Neuronal stem cell (in vitro differentiated cells): Measurements from ENCODE around the gene MT1H.

Experiments
- DNase-seq: peaks from one replicate; pipeline ENCODE4 v3.0.0-alpha.2; 2013; ENCODE audit warnings: low spot score
- H2AFZ ChIP-seq: one replicate; pipeline ENCODE4 v1.6.1; 2013; ENCODE audit warnings: mild to moderate bottlenecking, low read length, inconsistent platforms
- H2AK5ac ChIP-seq: 2 replicates; pipeline ENCODE4 v1.6.1; 2013; ENCODE audit warnings: low read depth, mild to moderate bottlenecking, inconsistent platforms, low read length, moderate library complexity, mixed read lengths
- H2BK120ac ChIP-seq: 2 replicates; pipeline ENCODE4 v1.6.1; 2013; ENCODE audit warnings: low read depth, mild to moderate bottlenecking, inconsistent platforms, low read length, moderate library complexity, mixed read lengths
- H2BK12ac ChIP-seq: one replicate; pipeline ENCODE4 v1.6.1; 2013; ENCODE audit warnings: low read length, inconsistent platforms
- H2BK15ac ChIP-seq: 2 replicates; pipeline ENCODE4 v1.6.1; 2013; ENCODE audit warnings: mild to moderate bottlenecking, low read length, inconsistent platforms, mixed read lengths
- H2BK5ac ChIP-seq: one replicate; pipeline ENCODE4 v1.6.1; 2013; ENCODE audit warnings: inconsistent platforms, mild to moderate bottlenecking, low read length, moderate library complexity
- H3K14ac ChIP-seq: one replicate; pipeline ENCODE4 v1.6.1; 2013; ENCODE audit warnings: low read length, inconsistent platforms
- H3K18ac ChIP-seq: 2 replicates; pipeline ENCODE4 v1.6.1; 2013; ENCODE audit warnings: low read length, inconsistent platforms
- H3K23ac ChIP-seq: 2 replicates; pipeline ENCODE4 v1.6.1; 2013; ENCODE audit warnings: low read depth, mild to moderate bottlenecking, mixed read lengths, low read length, inconsistent platforms; ENCODE audit not compliant: poor library complexity
- H3K27ac ChIP-seq: replicated peaks from 3 replicates; pipeline ENCODE4 v1.5.1; 2013; ENCODE audit warnings: low read length, inconsistent platforms
- H3K27me3 ChIP-seq, 3 experiments: 2 replicates each; pipeline ENCODE4 v1.6.1; 2013; ENCODE audit warnings: low read length in 3 of 3, mild to moderate bottlenecking in 2 of 3, inconsistent platforms in 1 of 3, low read depth in 1 of 3, mixed read lengths in 1 of 3, moderate library complexity in 1 of 3; ENCODE audit not compliant: control insufficient read depth in 3 of 3, insufficient read depth in 3 of 3
- H3K36me3 ChIP-seq, 2 donors: replicated peaks in 1 of 2; 2 replicates each; pipeline ENCODE4 v1.6.1; 2013; ENCODE audit warnings: low read length in 2 of 2; ENCODE audit not compliant: control insufficient read depth in 2 of 2, insufficient read depth in 2 of 2
- H3K4ac ChIP-seq: 2 replicates; pipeline ENCODE4 v1.6.1; 2013; ENCODE audit warnings: inconsistent platforms, mild to moderate bottlenecking, low read length, moderate library complexity
- H3K4me1 ChIP-seq, 2 donors: 1 replicate in 1 of 2; 2 replicates in 1 of 2; pipeline ENCODE4 v1.6.1; 2013; ENCODE audit warnings: low read length in 2 of 2, low read depth in 1 of 2; ENCODE audit not compliant: control insufficient read depth in 2 of 2, insufficient read depth in 1 of 2
- H3K4me2 ChIP-seq: one replicate; pipeline ENCODE4 v1.6.1; 2013; ENCODE audit warnings: mild to moderate bottlenecking, low read length, inconsistent platforms; ENCODE audit not compliant: insufficient read depth, poor library complexity, severe bottlenecking
- H3K4me3 ChIP-seq, 2 donors: 2 replicates each; pipeline ENCODE4 v1.5.1; 2013; ENCODE audit warnings: low read length in 2 of 2, mild to moderate bottlenecking in 2 of 2, inconsistent platforms in 1 of 2, moderate library complexity in 1 of 2
- H3K79me1 ChIP-seq: one replicate; pipeline ENCODE4 v1.6.1; 2013; ENCODE audit warnings: low read depth, mild to moderate bottlenecking, inconsistent platforms, low read length, moderate library complexity
- H3K9ac ChIP-seq: one replicate; pipeline ENCODE4 v1.6.1; 2013; ENCODE audit warnings: mild to moderate bottlenecking, low read depth, low read length, inconsistent platforms; ENCODE audit not compliant: poor library complexity
- H3K9me3 ChIP-seq, 2 donors: replicated peaks in 1 of 2; 2 replicates each; pipeline versions ENCODE3 to v1.6.1; 2013; ENCODE audit warnings: low read length in 2 of 2, mild to moderate bottlenecking in 2 of 2, inconsistent platforms in 1 of 2, low read depth in 1 of 2, mixed read lengths in 1 of 2, moderate library complexity in 1 of 2; ENCODE audit not compliant: control insufficient read depth in 2 of 2, insufficient read depth in 1 of 2
- H4K8ac ChIP-seq: one replicate; pipeline ENCODE4 v1.6.1; 2013; ENCODE audit warnings: low read depth, mild to moderate bottlenecking, inconsistent platforms, low read length, moderate library complexity
- H4K91ac ChIP-seq: one replicate; pipeline ENCODE4 v1.6.1; 2013; ENCODE audit warnings: low read length, low read depth, mild to moderate bottlenecking, inconsistent platforms; ENCODE audit not compliant: poor library complexity
- WGBS, 2 donors: extraction: QIAGEN DNeasy Blood & Tissue Kit; methylation state at CpG; one replicate each; pipeline ENCODE4 v1.1.7; 2013; ENCODE audit warnings: missing lambda C conversion rate in 2 of 2, mixed read lengths in 1 of 2; ENCODE audit not compliant: insufficient read length in 2 of 2, insufficient replicate concordance in 1 of 2; ENCODE audit errors: extremely low coverage in 2 of 2; 5-methylcytosine and 5-hydroxymethylcytosine counted together

Gene MT1H

DNA sequence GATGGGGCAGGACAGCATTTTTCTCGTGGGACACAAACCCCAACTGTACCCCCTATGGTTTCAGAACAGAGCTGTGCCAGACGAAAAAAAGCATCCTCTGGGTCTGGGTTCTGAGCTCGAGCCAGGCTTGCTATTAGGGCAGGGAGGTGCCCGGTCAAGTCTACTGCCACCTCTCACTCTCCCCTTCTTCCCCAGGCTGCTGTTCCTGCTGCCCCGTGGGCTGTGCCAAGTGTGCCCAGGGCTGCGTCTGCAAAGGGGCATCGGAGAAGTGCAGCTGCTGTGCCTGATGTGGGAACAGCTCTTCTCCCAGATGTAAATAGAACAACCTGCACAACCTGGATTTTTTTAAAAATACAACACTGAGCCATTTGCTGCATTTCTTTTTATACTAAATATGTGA is 42.9 kb upstream of the MT1H start:
- no peak for DNase-seq
- Histone ChIP-seq H3K4me3 (no peak overlapping the region), H4K91ac (no peak overlapping the region), H2BK5ac (no peak overlapping the region), H3K27ac (no peak overlapping the region), H3K4me1 (peaks cover 4 to 6% of the 10 kb centered on the region in 2 donors), H3K4ac (no peak overlapping the region), H3K36me3 (no peaks in the 10 kb centered on the region), H3K79me1 (no peaks in the 10 kb centered on the region), H2BK12ac (no peak overlapping the region), H3K9me3 (no peaks in the 10 kb centered on the region), H3K4me2 (no peak overlapping the region), H3K23ac (no peak overlapping the region), H3K9ac (no peak overlapping the region), H2BK120ac (no peak overlapping the region), H3K27me3 (peaks cover 31 to 92% (median 75%) of the 10 kb centered on the region in 3 experiments), H3K14ac (no peak overlapping the region), H2AK5ac (no peak overlapping the region), H4K8ac (no peak overlapping the region), H2BK15ac (no peak overlapping the region), H3K18ac (no peak overlapping the region), H2AFZ (no peak overlapping the region)
- WGBS, 2 donors, result no CpG with 5 or more reads among the region's 7 CpGs

DNA sequence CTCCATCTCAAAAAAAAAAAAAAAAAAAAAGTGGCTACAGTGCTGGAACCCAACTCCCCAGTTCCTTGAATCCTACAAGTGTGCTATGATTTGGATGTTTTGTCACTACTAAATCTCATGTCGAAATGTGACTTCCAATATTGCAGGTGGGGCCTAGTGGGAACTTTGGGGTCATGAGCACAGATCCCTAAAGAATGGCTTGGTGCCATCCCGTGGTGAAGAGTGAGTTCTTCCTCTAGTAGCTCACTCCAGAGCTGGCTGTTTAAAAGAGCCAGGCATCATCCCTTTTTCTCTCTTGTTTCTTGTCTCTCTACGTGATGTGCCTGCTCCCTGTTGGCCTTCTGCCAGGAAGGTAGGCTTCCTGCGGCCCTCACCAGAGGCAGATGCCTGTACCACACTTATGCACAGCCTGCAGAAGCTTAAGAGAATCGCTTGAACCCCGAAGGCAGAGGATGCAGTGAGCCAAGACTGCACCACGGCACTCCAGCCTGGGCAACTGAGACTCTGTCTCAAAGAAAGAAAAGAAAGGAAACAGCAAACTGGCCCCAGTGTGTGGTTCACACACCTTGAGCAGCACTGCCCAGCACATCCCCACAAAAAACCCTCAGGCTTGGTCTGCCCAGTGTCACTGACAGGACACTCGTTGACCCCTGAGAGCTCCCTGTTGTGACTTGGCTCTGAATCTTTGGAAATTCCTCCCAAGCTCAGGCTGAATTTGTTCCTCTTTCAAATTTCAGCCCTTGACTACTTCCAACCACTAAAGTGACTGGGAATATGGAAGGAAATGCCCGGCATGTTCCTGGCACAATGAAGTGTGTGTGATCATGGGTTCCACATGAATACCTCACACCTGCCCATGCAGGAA is 40.9 kb upstream of the MT1H start:
- H2AFZ ChIP-seq, result no peak overlapping the region
- H3K23ac ChIP-seq, result no peak overlapping the region
- H3K36me3 ChIP-seq, result no peaks in the 10 kb centered on the region
- H3K27me3 ChIP-seq, result peaks cover 46 to 95% (median 91%) of the 10 kb centered on the region in 3 experiments
- DNase-seq, result no peak
- no peak overlapping the region for H3K14ac ChIP-seq
- H3K4ac ChIP-seq, result no peak overlapping the region
- H2BK120ac ChIP-seq, result no peak overlapping the region
- H3K4me1 ChIP-seq, result peaks cover 4 to 6% of the 10 kb centered on the region in 2 donors
- no peaks in the 10 kb centered on the region for H3K9me3 ChIP-seq
- no peak overlapping the region for H2BK12ac ChIP-seq
- no peak overlapping the region for H3K27ac ChIP-seq
- no peak overlapping the region for H4K91ac ChIP-seq
- H2BK5ac ChIP-seq, result no peak overlapping the region
- no peak overlapping the region for H2BK15ac ChIP-seq
- H3K79me1 ChIP-seq, result no peaks in the 10 kb centered on the region
- no peak overlapping the region for H3K9ac ChIP-seq
- H3K4me2 ChIP-seq, result no peak overlapping the region
- H4K8ac ChIP-seq, result no peak overlapping the region
- no peak overlapping the region for H2AK5ac ChIP-seq
- WGBS, 2 donors, result no CpG with 5 or more reads among the region's 9 CpGs
- H3K4me3 ChIP-seq, result no peak overlapping the region
- no peak overlapping the region for H3K18ac ChIP-seq

DNA sequence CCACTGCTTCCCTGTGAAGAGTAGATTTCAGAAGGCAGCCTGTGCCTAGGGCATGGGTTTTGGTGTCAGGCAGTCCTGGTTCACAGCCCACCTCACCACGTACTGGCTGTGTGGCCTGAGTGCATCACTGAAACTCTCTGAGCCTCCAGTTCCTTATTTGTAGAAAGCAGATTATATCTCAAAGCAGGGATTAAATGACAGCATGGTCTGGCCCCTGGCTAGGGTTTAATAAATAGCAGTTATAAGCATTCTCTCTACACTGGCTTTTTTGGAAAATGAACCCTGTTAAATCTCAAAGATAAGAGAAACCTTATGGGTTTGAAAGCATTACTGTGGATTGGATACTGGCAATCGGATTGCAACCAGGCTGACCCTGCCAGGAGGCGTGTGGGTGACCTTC is 40.1 kb upstream of the MT1H start:
- H3K4me2 ChIP-seq, result no peak overlapping the region
- no peaks in the 10 kb centered on the region for H3K36me3 ChIP-seq
- H3K27me3 ChIP-seq, result peaks cover 50 to 95% (median 95%) of the 10 kb centered on the region in 3 experiments
- no peak overlapping the region for H2BK12ac ChIP-seq
- no peak overlapping the region for H3K23ac ChIP-seq
- no peak for DNase-seq
- H2AK5ac ChIP-seq, result no peak overlapping the region
- WGBS, 2 donors, result no CpG with 5 or more reads among the region's 3 CpGs
- H2AFZ ChIP-seq, result no peak overlapping the region
- no peak overlapping the region for H4K91ac ChIP-seq
- peaks cover 4 to 6% of the 10 kb centered on the region in 2 donors for H3K4me1 ChIP-seq
- H3K9me3 ChIP-seq, result no peaks in the 10 kb centered on the region
- H3K27ac ChIP-seq, result no peak overlapping the region
- no peak overlapping the region for H4K8ac ChIP-seq
- peak overlapping the region in 1 of 2 donors; percentile 58 for H3K4me3 ChIP-seq
- H2BK5ac ChIP-seq, result no peak overlapping the region
- H3K79me1 ChIP-seq, result no peaks in the 10 kb centered on the region
- H3K9ac ChIP-seq, result no peak overlapping the region
- H3K18ac ChIP-seq, result no peak overlapping the region
- H2BK120ac ChIP-seq, result no peak overlapping the region
- no peak overlapping the region for H3K4ac ChIP-seq
- H3K14ac ChIP-seq, result no peak overlapping the region
- no peak overlapping the region for H2BK15ac ChIP-seq

DNA sequence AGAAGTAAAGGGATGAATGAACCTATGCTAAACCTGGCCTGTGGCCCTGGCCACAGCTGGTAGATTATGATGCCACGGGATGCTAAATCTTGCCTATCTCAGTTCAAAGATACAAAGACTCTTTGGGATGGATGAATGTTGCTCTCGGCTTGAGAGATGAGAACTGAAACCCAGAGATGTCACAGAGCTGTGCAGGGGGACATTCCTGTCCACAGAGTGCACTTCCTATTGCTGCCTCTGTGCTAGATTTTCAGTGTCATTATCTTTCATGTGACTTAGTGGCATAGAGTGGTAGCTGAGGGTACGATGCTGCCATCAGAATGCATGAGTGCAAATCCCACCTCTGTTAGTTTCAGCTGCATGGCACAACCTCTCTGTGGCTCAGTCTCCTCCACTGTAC is 39.5 kb upstream of the MT1H start:
- Histone ChIP-seq H2AFZ (no peak overlapping the region), H2BK12ac (no peak overlapping the region), H4K8ac (no peak overlapping the region), H2AK5ac (no peak overlapping the region), H3K14ac (no peak overlapping the region), H3K23ac (no peak overlapping the region), H3K9ac (no peak overlapping the region), H3K36me3 (no peaks in the 10 kb centered on the region), H3K4ac (no peak overlapping the region), H3K18ac (no peak overlapping the region), H4K91ac (no peak overlapping the region), H3K27ac (no peak overlapping the region), H3K9me3 (no peaks in the 10 kb centered on the region), H3K27me3 (peaks cover 50 to 95% (median 95%) of the 10 kb centered on the region in 3 experiments), H3K4me2 (no peak overlapping the region), H2BK120ac (no peak overlapping the region), H3K4me1 (peaks cover 3 to 4% of the 10 kb centered on the region in 2 donors), H3K79me1 (no peaks in the 10 kb centered on the region), H3K4me3 (no peak overlapping the region), H2BK5ac (no peak overlapping the region), H2BK15ac (no peak overlapping the region)
- no peak for DNase-seq
- WGBS, 2 donors, result no CpG with 5 or more reads among the region's 3 CpGs
